Adrenal gland (tissue), 5 donors: ENCODE measurements around the gene KCNMB1.

Experiments
- CTCF ChIP-seq, 6 experiments: fragments of 450-650 bp in 4 of 6; fragments of 200-600 bp in 2 of 6; sonication (generic) in 1 of 6; IDR thresholded peaks; 1 replicate in 5 of 6; 2 replicates in 1 of 6; pipeline versions ENCODE4 v1.5.1 to v1.8.0; 2016 to 2021; ENCODE audit warnings: antibody characterized with exemption in 6 of 6, mild to moderate bottlenecking in 2 of 6, moderate library complexity in 1 of 6
- POLR2A ChIP-seq, 2 donors: fragments of 450-650 bp; IDR thresholded peaks; one replicate each; pipeline ENCODE4 v1.6.1; 2017; ENCODE audit warnings: antibody characterized with exemption in 2 of 2, mild to moderate bottlenecking in 2 of 2, moderate library complexity in 1 of 2
- donor health status: DM: no; HTN: no; CAD: no.

- TF ChIP-seq CTCF (IDR thresholded peaks at IDR 0.05) (no peak), POLR2A (IDR thresholded peaks at IDR 0.05) (no peak)
Measured at GRCh38 chr5:170334626-170335025, 54.5 kb downstream of the KCNMB1 start.
